Esophagus mucosa (tissue), 1 donor: ENCODE data around the gene DNAJC11. TPM values are rescaled to one million over a fixed set of nuclear protein-coding genes. Genes with fewer than 3 reads are reported as not detected.

Source experiments
- ATAC-seq: fragments of 200-7000 bp; cut with Tn5 transposase; one replicate; pipeline ENCODE4 v1.9.1; 2020
- total RNA-seq: library from RNA; stranded (reverse); gene quantifications from one replicate; pipeline ENCODE4 v1.2.4, GENCODE V29; 2023
- donor health status: DM: yes; HTN: yes; CAD: no.

The DNAJC11 gene
- total RNA-seq, 1 donor from 2014 or later, result 41.5 TPM

GRCh38 chr1:6599141-6599975 lies 102.3 kb downstream of the DNAJC11 start:
- ATAC-seq, result peak; percentile 44

- ATAC-seq, result no peak
Observed at GRCh38 chr1:6597777-6598131, 103.9 kb downstream of the DNAJC11 start.

DNA sequence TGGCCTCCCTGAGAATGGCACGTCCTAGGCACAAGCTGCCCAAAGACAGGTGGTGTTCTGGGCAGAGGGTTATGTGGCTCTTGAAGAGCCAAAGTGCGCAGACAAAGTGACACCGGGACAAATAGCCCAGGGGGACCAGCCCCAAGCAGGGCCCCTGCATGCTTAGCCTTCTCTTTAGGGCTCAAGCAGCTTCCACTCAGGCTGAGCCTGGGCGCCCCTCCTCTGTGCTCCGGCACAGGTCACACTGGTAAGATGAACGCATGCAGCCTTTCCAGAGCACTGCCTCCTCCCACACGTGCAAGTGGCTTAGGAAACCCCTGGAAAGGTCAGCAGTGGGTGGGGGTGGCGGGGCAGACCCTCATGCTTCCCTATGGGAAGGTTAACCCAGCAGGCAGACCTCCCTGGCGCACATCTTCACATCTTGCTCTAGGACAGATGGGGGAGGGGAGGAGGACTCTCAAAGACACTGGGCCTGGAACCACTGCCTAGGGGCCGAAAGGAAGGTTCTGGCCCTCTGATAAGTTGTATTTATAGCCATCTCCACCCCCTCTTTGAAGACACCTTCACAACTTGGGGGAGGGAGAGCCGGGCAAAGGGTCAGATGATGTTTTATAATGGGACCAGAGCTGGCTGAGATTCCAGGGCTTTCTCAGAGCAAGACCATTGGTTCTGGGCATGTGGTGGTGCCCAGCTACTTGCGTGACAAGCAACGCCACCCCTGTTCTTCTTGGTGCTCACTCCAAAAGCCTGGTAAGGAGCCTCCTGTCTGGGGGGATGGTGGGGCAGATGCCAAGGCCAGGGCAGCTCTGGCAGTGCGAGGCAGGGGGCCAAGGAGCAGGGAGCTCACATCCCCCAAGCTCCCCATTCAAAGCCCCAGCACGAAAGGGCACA lies 104.5 kb downstream of the DNAJC11 start:
- ATAC-seq, result no peak

DNA sequence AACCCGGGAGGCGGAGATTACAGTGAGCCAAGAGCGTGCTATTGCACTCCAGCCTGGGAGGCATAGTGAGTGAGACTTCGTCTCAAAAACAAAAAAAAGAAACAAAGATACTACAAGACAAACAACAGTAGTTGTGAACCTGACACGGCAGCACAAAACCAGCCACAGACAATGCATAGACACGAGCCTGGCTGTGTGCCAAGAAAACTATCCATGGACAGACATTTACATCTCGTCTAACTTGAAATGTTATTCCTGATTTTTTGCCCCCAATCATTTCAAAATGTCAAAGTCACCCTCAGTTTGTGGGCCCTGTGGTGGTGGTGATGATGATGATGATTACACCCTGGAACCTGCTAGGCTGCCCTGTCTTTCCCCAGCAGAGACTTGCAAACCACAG lies 105.3 kb downstream of the DNAJC11 start:
- ATAC-seq, result no peak

GRCh38 chr1:6594977-6595740 lies 106.5 kb downstream of the DNAJC11 start:
- ATAC-seq, result peak; percentile 4

DNA sequence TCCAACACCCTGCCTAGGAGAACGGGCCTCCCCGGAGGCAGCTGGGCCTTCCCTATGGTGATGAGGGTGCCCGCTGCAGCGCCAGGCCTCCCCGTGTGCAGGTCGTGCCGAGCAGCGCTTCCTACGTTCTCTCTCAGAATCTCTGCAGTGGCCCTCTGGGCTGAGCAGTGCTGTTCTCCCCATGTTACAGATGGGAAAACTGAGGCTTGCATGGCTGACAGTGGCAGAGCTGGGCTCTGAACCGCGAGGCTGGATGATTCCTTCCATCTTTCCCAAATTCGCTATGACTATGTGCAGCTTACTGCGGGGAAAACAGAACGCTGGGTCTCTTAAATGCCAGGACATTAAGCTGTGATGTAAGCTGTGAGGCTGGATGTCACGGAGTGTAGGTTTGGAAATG lies 107.8 kb downstream of the DNAJC11 start:
- no peak for ATAC-seq

- no peak for ATAC-seq
Observed at GRCh38 chr1:6592865-6593593, 108.6 kb downstream of the DNAJC11 start.

DNA sequence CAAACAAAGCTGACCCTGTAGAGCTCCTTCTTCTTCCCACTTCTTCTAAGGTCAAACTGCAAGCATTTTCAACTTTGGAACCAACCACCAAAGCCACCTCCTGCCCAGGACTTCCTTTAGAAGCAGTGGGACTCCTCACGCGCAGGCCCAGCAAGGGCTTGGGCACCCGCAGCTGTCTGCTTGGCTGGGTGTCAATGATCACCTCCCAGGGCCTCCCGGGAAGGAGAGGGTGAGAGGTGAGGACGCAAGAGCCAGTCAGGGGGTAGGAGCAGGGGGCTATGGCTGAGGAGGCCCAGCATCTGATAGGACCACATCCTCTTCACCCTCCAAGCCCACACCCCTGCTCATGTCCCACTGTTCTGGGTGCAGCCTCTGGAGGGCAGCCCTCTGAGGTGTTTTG lies 109.2 kb downstream of the DNAJC11 start:
- ATAC-seq, result no peak

DNA sequence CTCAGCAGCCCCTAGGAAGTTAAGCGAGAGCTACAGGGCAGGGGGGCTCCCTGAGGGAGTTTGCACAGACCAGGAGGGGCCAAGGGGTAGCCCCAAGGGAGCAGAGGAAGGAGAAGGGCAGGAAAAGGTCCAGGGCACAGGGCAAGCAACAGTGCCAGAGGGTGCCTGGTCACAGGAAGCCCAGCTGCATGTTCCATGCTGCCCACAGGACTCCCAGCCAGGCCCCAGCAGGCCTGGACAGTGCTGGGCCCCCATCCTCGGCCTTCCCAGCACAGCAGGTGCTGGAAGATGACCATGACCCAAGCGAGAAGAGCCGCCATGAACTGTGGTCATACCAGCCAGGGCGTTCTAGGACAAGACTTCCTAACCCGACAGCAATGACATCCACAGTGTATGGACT lies 110.0 kb downstream of the DNAJC11 start:
- ATAC-seq, result no peak

GRCh38 chr1:6591222-6591621 lies 110.4 kb downstream of the DNAJC11 start:
- no peak for ATAC-seq

GRCh38 chr1:6590046-6590445 lies 111.6 kb downstream of the DNAJC11 start:
- ATAC-seq, result no peak

DNA sequence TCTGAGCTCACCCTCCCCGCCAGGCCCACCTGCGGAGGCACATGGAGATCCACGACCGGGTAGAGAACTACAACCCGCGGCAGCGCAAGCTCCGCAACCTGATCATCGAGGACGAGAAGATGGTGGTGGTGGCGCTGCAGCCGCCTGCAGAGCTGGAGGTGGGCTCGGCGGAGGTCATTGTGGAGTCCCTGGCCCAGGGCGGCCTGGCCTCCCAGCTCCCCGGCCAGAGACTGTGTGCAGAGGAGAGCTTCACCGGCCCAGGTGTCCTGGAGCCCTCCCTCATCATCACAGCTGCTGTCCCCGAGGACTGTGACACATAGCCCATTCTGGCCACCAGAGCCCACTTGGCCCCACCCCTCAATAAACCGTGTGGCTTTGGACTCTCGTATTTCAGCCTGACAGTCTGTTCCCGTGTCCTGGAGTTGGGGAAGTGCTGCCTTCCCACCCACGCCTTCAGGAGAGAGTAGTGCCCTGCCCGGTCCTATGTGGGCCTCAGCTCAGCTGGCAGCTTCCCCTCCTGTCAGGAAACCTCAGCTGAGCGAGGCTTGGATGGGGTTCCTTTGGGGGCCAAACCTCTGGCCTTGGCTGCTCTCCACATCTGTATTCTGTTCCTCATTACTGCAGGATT lies 112.6 kb downstream of the DNAJC11 start:
- no peak for ATAC-seq

DNA sequence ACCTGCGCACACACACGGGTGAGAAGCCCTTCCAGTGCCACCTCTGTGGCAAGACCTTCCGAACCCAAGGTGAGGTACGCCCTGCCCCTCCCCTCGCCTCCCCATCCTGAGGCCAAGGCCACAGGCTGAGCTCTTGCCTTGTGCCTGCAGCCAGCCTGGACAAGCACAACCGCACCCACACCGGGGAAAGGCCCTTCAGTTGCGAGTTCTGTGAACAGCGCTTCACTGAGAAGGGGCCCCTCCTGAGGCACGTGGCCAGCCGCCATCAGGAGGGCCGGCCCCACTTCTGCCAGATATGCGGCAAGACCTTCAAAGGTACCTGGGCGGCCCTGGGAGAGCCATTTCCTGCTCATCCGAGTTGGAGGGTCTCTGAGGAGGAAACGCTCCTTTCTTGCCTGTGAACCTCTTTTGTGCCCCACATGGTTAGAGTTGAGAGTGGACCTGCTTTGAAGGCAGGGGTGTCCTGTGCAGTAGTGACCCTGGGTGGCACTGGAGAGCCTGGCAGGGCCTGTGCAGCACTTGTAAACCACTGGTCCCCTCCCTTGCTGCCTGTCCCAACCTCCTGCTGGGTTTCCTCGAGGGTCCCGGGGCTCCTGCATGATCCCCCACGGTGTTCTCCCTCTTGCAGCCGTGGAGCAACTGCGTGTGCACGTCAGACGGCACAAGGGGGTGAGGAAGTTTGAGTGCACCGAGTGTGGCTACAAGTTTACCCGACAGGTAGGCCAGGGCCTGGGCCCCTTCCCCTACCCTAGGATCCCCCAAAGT lies 113.3 kb downstream of the DNAJC11 start:
- ATAC-seq, result peak; percentile 86

GRCh38 chr1:6587261-6588005 lies 114.2 kb downstream of the DNAJC11 start:
- peak; percentile 51 for ATAC-seq

- no peak for ATAC-seq
Observed at GRCh38 chr1:6586404-6586816, 115.2 kb downstream of the DNAJC11 start.

GRCh38 chr1:6585841-6586240 lies 115.8 kb downstream of the DNAJC11 start:
- no peak for ATAC-seq

DNA sequence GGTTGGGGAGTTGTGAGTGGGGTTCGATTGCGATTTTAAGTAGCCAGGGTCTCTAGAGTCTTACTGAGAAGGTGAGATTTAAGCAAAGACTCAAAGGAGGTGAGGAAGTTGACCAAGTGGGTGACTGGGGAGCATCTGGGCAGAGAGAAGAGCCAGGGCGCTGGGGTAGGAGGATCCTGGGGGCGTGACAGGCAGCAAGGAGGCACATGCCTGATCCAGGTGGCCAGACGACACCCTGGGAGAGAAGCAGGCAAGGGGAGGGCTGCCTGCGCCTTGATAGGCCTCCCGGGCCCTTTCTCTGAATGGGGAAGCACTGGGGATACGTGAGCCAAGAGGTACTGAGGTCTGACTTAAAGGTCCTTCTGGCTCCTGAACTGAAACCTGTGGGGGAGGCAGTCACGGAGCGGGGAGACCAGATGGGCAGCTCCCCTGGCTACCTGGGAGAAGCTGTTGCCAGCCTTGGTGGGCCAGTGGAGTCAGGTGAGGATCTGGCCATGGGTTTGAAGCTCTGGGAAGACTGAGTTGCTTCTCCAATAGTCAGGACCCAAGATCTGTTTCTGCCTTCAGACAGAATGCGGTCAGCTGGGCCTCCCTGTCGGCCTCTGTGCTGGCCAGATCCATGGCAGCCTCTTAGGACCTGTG lies 116.4 kb downstream of the DNAJC11 start:
- no peak for ATAC-seq
